Measurements from ENCODE around the gene FRRS1.

GRCh38 chr1:99697580-99697979, 68.9 kb downstream of the FRRS1 start:
- TF ChIP-seq REST (IDR thresholded peaks at IDR 0.05; ENCODE audit: insufficient read depth in 1 of 2, low read depth in 2 of 2, low read length in 2 of 2), result no peak
- no peak for TF ChIP-seq POLR2AphosphoS5 (IDR thresholded peaks at IDR 0.05; ENCODE audit: low read depth, low read length)

Data from PFSK-1 (cell line).